HG03103 (cell line): ENCODE results near the gene DNASE1L1.

Experiments
- ATAC-seq: cut with Tn5 transposase; IDR thresholded peaks from one replicate; pipeline ENCODE4 v1.9.1; 2021; ENCODE audit warnings: low read depth; ENCODE audit not compliant: unreplicated experiment

DNASE1L1 gene

GRCh38 chrX:154354516-154354915 is 54.5 kb downstream of the DNASE1L1 start:
- ATAC-seq: no peak

DNA sequence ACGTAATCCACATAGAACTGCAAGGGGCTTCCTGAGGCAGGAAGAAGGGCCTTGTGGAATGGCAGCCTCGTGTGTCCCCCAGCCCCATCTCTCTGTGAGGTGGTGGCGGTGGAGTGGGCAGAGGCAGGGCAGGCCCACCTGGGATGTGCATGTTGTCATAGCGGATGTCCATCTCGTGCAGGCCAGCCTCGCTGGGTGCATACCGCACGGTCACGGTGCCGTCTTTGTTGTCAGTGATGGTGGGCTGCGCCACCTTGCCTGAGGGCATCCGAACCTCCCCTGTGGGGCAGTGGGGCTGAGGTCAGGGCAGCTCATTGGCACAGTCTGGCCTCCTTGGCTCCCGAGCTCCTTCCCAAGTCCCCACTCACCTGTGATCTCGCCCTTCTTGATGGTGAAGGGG is 55.0 kb downstream of the DNASE1L1 start:
- ATAC-seq: no peak

DNA sequence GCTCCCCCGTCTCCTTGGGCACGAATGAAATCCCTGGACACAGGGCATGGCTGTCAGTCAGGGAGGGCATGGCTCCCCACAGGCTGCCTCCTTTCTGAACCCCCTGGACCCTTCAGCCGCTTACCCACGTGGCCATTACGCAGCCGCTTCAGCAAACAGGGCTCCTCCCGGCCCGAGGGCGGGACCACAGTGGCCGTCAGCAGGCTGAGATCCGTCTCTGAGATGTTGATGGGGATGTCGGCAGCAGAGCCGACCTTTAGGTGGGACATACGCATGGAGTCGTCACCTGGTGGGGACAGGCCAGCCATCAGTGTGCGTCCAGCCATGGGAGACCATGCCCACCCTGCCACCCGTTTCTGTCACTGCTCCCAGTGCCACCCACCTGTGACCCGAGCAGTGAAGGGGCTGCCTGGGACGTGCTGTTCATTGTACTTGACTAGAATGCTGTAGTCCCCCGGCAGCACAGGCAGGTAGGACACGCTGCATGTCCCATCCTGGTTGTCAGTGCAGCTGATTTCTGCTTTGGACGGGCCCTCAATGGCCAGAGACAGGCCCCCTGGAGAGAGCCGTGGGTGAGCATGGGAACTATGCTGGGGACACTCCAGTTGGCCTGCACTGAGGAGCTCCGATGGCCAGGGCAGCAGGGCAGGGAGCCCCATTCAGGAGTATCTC is 55.7 kb downstream of the DNASE1L1 start:
- ATAC-seq: no peak

- no peak for ATAC-seq
Measured at GRCh38 chrX:154352466-154352865, 56.6 kb downstream of the DNASE1L1 start.

GRCh38 chrX:154352012-154352401 is 57.0 kb downstream of the DNASE1L1 start:
- ATAC-seq: no peak
